GM12873 (cell line): ENCODE measurements around the gene GSTP1.
A peak's percentile ranks its signal among the peaks of the same experiment; 100 is the strongest.

Source experiments
- CTCF ChIP-seq: IDR thresholded peaks from 2 replicates; pipeline ENCODE4 v1.5.1; 2012; ENCODE audit warnings: low read depth, mild to moderate bottlenecking, moderate library complexity, low read length, control low read depth; ENCODE audit not compliant: insufficient read depth; ENCODE audit errors: missing control alignments

The GSTP1 gene

GRCh38 chr11:67574938-67575337 is 8.7 kb upstream of the GSTP1 start:
- no peak for TF ChIP-seq CTCF

GRCh38 chr11:67576735-67577475 is 6.7 kb upstream of the GSTP1 start:
- peak; percentile 55 for TF ChIP-seq CTCF

GRCh38 chr11:67577951-67578350 is 5.7 kb upstream of the GSTP1 start:
- TF ChIP-seq CTCF = no peak

- no peak for TF ChIP-seq CTCF
These were observed 2.1 kb upstream of the GSTP1 start for GRCh38 chr11:67581469-67581868.

- no peak for TF ChIP-seq CTCF
These were observed 1.6 kb upstream of the GSTP1 start for GRCh38 chr11:67582011-67582410.

- no peak for TF ChIP-seq CTCF
These were observed 731 bp downstream of the GSTP1 start for GRCh38 chr11:67584205-67584880.
